K562 (cell line): ENCODE data around the gene MAP4K1.

Experiments
- CTCF ChIP-seq, 3 experiments: IDR thresholded peaks in 2 of 3; conservative IDR thresholded peaks in 1 of 3; 2 replicates each; pipeline ENCODE4 v1.5.1; 2011 to 2012; ENCODE audit warnings: low read length in 3 of 3, mild to moderate bottlenecking in 3 of 3, control low read depth in 2 of 3, improper control_type of control experiment in 1 of 3, inconsistent platforms in 1 of 3, low read depth in 1 of 3, mixed read lengths in 1 of 3, moderate library complexity in 1 of 3; ENCODE audit not compliant: insufficient read depth in 2 of 3
- FIP1L1 ChIP-seq: fragments of 200-400 bp; formaldehyde crosslinking; IDR thresholded peaks from 2 replicates; pipeline ENCODE4 v1.6.1; 2018; ENCODE audit warnings: mild to moderate bottlenecking, low read depth, low read length; ENCODE audit not compliant: poor library complexity, severe bottlenecking
- HSF4 ChIP-seq: fragments of 250-450 bp; sonication (Bioruptor Pico); IDR thresholded peaks from 2 replicates; pipeline ENCODE4 v2.1.2; 2022; ENCODE audit warnings: mild to moderate bottlenecking, moderate library complexity, borderline replicate concordance
- NELFE ChIP-seq: IDR thresholded peaks from 2 replicates; pipeline ENCODE4 v1.6.1; 2011; ENCODE audit warnings: mild to moderate bottlenecking; ENCODE audit not compliant: insufficient read depth, insufficient read length
- SNAPC5 ChIP-seq: fragments of 250-450 bp; sonication (Bioruptor Pico); IDR thresholded peaks from 2 replicates; pipeline ENCODE4 v1.8.0; 2021; ENCODE audit warnings: moderate library complexity, mild to moderate bottlenecking, inconsistent platforms
- ZBTB43 ChIP-seq: sonication (generic); formaldehyde crosslinking; IDR thresholded peaks from 2 replicates; pipeline ENCODE4 v1.8.0; 2023; ENCODE audit warnings: mild to moderate bottlenecking, missing genetic modification reagents
- ZEB2 ChIP-seq: fragments of 450-650 bp; IDR thresholded peaks from 2 replicates; pipeline ENCODE4 v1.6.1; 2016
- ZNF274 ChIP-seq: IDR thresholded peaks from 2 replicates; pipeline ENCODE4 v1.6.1; 2011; ENCODE audit warnings: low read depth, mild to moderate bottlenecking, low read length, moderate library complexity, borderline replicate concordance

GRCh38 chr19:38640368-38640767 lies 22.6 kb upstream of the MAP4K1 start:
- no peak for TF ChIP-seq HSF4 (CRISPR knock-in tag)
- no peak for TF ChIP-seq SNAPC5
- TF ChIP-seq ZEB2: no peak
- TF ChIP-seq ZBTB43: no peak
- no peak for TF ChIP-seq ZNF274
- no peak for TF ChIP-seq NELFE
- TF ChIP-seq CTCF (IDR thresholded peaks at IDR 0.05 in 2 of 3, conservative IDR thresholded peaks at IDR 0.05 in 1 of 3; ENCODE audit: insufficient read depth in 2 of 3, low read depth in 1 of 3, low read length in 3 of 3): no peak
- no peak for TF ChIP-seq FIP1L1
